ENCODE measurements around the gene RAB31.

Gene RAB31

DNA sequence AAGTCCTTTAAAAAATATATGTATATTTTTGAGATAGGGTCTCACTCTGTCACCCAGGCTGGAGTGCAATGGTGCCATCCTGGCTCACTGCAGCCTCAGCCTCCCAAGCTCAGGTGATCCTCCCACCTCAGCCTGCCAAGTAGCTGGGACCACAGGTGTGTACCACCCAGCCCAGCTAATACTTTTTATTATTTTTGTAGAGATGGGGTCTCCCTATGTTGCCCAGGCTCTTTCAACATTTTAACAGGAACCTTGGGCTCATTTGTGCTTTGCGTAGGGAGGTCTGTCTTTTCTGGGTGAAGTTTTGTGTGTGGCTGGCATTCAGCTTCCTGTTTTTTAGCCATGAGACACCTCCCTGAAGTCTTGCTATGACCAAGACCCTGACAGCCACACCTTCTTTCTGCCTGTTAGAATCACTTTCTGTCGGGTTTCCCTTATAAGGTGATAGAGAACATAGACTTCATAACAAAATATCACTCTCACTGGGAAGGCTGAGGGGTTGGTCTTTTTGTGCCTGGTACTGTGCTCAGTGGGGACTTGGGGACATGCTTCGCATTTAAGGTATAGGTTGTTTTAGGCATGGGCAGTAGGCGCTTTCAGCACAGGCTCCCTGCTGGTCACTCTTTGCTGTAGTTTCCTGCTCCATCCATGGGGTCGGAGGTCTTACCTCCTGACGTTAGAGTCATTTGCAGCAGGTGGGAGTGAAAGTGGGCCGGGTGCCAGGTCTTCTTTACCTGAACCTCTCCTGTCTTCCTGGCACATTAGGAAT, 3.4 kb downstream of the RAB31 start:
- no peak for TF ChIP-seq CTCF (IDR thresholded peaks at IDR 0.05; ENCODE audit: poor library complexity, severe bottlenecking)
- Histone ChIP-seq H3K27me3 (ENCODE audit: insufficient read depth, poor library complexity, severe bottlenecking) (no peaks in the 10 kb centered on the region), H3K27ac (ENCODE audit: poor library complexity, severe bottlenecking) (no peak overlapping the region), H3K36me3 (ENCODE audit: low read depth) (no peaks in the 10 kb centered on the region), H3K9me3 (ENCODE audit: severe bottlenecking) (no peaks in the 10 kb centered on the region), H3K4me3 (ENCODE audit: severe bottlenecking) (no peak overlapping the region), H3K4me1 (ENCODE audit: insufficient read depth, poor library complexity, severe bottlenecking) (no peaks in the 10 kb centered on the region)
- ATAC-seq (ENCODE audit: low read depth), result no peak
- DNase-seq (ENCODE audit: low spot score), result no peak

- Histone ChIP-seq H3K9me3 (ENCODE audit: severe bottlenecking) (no peaks in the 10 kb centered on the region), H3K27ac (ENCODE audit: poor library complexity, severe bottlenecking) (no peak overlapping the region), H3K4me3 (ENCODE audit: severe bottlenecking) (no peak overlapping the region), H3K4me1 (ENCODE audit: insufficient read depth, poor library complexity, severe bottlenecking) (no peaks in the 10 kb centered on the region), H3K27me3 (ENCODE audit: insufficient read depth, poor library complexity, severe bottlenecking) (no peaks in the 10 kb centered on the region), H3K36me3 (ENCODE audit: low read depth) (no peaks in the 10 kb centered on the region)
- no peak for DNase-seq (ENCODE audit: low spot score)
- ATAC-seq (ENCODE audit: low read depth), result no peak
- no peak for TF ChIP-seq CTCF (IDR thresholded peaks at IDR 0.05; ENCODE audit: poor library complexity, severe bottlenecking)
Measured at GRCh38 chr18:9712130-9712577, 4.1 kb downstream of the RAB31 start.

DNA sequence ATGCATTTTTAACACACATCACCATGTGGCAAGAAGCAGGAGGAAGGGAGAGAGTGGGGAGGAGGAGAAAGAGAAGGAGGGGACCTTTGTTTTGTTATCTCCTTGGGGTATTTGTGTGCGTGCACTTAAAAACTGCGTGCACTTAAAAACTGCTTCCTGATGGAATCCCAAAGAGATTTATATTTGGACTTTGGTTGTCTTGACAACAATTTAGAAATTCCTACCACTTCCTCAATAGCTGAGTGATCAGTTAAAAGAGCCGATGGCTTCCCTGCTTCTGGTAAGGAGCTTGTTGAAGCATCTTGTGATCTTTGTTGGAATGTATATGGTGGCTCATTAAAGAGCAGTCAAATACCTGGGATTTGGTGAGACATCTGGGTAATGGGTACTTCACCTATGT, 4.5 kb downstream of the RAB31 start:
- no peak overlapping the region for H3K4me3 ChIP-seq (ENCODE audit: severe bottlenecking)
- DNase-seq (ENCODE audit: low spot score) (no peak), ATAC-seq (ENCODE audit: low read depth) (no peak)
- no peaks in the 10 kb centered on the region for H3K36me3 ChIP-seq (ENCODE audit: low read depth)
- H3K9me3 ChIP-seq (ENCODE audit: severe bottlenecking), result no peaks in the 10 kb centered on the region
- no peaks in the 10 kb centered on the region for H3K27me3 ChIP-seq (ENCODE audit: insufficient read depth, poor library complexity, severe bottlenecking)
- H3K4me1 ChIP-seq (ENCODE audit: insufficient read depth, poor library complexity, severe bottlenecking), result no peaks in the 10 kb centered on the region
- TF ChIP-seq CTCF (IDR thresholded peaks at IDR 0.05; ENCODE audit: poor library complexity, severe bottlenecking), result no peak
- no peak overlapping the region for H3K27ac ChIP-seq (ENCODE audit: poor library complexity, severe bottlenecking)

GRCh38 chr18:9714266-9715087, 6.4 kb downstream of the RAB31 start:
- no peak for TF ChIP-seq CTCF (IDR thresholded peaks at IDR 0.05; ENCODE audit: poor library complexity, severe bottlenecking)
- H3K4me3 ChIP-seq (ENCODE audit: severe bottlenecking), result no peak overlapping the region
- ATAC-seq (ENCODE audit: low read depth), result no peak
- no peaks in the 10 kb centered on the region for H3K36me3 ChIP-seq (ENCODE audit: low read depth)
- no peaks in the 10 kb centered on the region for H3K27me3 ChIP-seq (ENCODE audit: insufficient read depth, poor library complexity, severe bottlenecking)
- no peaks in the 10 kb centered on the region for H3K9me3 ChIP-seq (ENCODE audit: severe bottlenecking)
- peaks cover 5% of the 10 kb centered on the region for H3K4me1 ChIP-seq (ENCODE audit: insufficient read depth, poor library complexity, severe bottlenecking)
- no peak for DNase-seq (ENCODE audit: low spot score)
- no peak overlapping the region for H3K27ac ChIP-seq (ENCODE audit: poor library complexity, severe bottlenecking)

GRCh38 chr18:9715088-9715343, 6.9 kb downstream of the RAB31 start:
- H3K36me3 ChIP-seq (ENCODE audit: low read depth), result no peaks in the 10 kb centered on the region

More at GRCh38 chr18:9715088-9715343, 6.9 kb downstream of the RAB31 start:
- H3K9me3 ChIP-seq (ENCODE audit: severe bottlenecking), result no peaks in the 10 kb centered on the region
- no peaks in the 10 kb centered on the region for H3K27me3 ChIP-seq (ENCODE audit: insufficient read depth, poor library complexity, severe bottlenecking)
- H3K4me3 ChIP-seq (ENCODE audit: severe bottlenecking), result no peak overlapping the region
- peaks cover 11% of the 10 kb centered on the region for H3K4me1 ChIP-seq (ENCODE audit: insufficient read depth, poor library complexity, severe bottlenecking)
- DNase-seq (ENCODE audit: low spot score) (no peak), ATAC-seq (ENCODE audit: low read depth) (no peak)
- no peak overlapping the region for H3K27ac ChIP-seq (ENCODE audit: poor library complexity, severe bottlenecking)
- no peak for TF ChIP-seq CTCF (IDR thresholded peaks at IDR 0.05; ENCODE audit: poor library complexity, severe bottlenecking)

Data from RWPE2 (cell line).